Measurements from ENCODE around the gene SPI1.

The SPI1 gene

GRCh38 chr11:47400768-47401279, 22.5 kb upstream of the SPI1 start:
- no peak for DNase-seq (ENCODE audit: extremely low read depth, low read depth)
- TF ChIP-seq, protein P1, sequence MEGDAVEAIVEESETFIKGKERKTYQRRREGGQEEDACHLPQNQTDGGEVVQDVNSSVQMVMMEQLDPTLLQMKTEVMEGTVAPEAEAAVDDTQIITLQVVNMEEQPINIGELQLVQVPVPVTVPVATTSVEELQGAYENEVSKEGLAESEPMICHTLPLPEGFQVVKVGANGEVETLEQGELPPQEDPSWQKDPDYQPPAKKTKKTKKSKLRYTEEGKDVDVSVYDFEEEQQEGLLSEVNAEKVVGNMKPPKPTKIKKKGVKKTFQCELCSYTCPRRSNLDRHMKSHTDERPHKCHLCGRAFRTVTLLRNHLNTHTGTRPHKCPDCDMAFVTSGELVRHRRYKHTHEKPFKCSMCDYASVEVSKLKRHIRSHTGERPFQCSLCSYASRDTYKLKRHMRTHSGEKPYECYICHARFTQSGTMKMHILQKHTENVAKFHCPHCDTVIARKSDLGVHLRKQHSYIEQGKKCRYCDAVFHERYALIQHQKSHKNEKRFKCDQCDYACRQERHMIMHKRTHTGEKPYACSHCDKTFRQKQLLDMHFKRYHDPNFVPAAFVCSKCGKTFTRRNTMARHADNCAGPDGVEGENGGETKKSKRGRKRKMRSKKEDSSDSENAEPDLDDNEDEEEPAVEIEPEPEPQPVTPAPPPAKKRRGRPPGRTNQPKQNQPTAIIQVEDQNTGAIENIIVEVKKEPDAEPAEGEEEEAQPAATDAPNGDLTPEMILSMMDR (IDR thresholded peaks at IDR 0.05; ENCODE audit: low read depth, low read length): no peak

DNA sequence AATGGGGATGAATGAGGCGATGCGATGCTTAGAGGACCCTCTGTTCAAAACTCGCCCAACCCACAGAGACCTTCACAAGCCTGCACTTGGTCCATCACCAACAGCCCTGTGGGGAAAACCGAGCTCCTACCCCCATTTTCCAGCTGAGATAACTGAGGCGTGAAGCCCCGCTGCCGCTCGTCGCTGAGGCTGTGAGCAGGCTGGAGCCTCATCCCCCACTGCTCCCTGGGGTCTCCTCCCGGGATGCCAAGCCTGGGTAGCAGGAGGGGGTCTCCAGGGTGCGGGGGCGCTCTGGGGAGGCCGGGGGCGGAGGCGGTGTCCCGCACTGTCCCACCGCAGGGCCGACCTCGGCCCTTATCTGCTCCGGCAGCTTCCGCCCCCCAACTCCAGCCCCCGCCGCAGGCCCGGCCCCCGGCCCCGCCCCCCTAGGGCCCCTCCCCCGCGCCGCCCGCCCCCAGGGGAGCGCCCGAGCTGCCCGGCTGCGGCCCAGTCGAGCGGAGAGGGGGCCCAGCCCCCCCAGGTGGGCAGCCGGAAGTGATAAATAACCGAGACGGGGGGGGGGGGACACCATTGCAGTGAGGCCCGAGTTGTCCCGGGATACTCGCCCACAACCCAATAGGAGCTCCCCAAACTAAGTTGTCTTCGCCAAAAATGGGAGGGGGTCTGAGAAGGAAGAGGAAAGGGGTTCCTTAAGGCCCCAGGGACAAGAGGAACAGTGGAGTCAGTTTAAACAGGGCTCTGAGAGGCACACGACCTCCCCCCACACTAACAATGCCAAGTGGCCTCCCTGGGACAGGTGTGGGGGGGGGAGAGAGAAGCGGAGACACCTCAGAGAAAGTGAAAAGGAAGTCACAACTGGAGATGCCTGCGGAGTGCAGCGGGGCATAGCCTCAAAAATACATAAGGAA, 21.8 kb upstream of the SPI1 start:
- DNase-seq (ENCODE audit: extremely low read depth, low read depth): no peak
- TF ChIP-seq, protein P1 (IDR thresholded peaks at IDR 0.05; ENCODE audit: low read depth, low read length): no peak

- TF ChIP-seq, protein P1 (IDR thresholded peaks at IDR 0.05; ENCODE audit: low read depth, low read length): no peak
- DNase-seq (ENCODE audit: extremely low read depth, low read depth): no peak
Measured at GRCh38 chr11:47398551-47398950, 20.2 kb upstream of the SPI1 start.

GRCh38 chr11:47398011-47398410, 19.7 kb upstream of the SPI1 start:
- TF ChIP-seq, protein P1 (IDR thresholded peaks at IDR 0.05; ENCODE audit: low read depth, low read length): no peak
- no peak for DNase-seq (ENCODE audit: extremely low read depth, low read depth)

- DNase-seq (ENCODE audit: extremely low read depth, low read depth): no peak
- TF ChIP-seq, protein P1 (IDR thresholded peaks at IDR 0.05; ENCODE audit: low read depth, low read length): no peak
Measured at GRCh38 chr11:47396049-47396320, 17.6 kb upstream of the SPI1 start.

- no peak for DNase-seq (ENCODE audit: extremely low read depth, low read depth)
- TF ChIP-seq, protein P1 (IDR thresholded peaks at IDR 0.05; ENCODE audit: low read depth, low read length): no peak
Measured at GRCh38 chr11:47395223-47396048, 17.1 kb upstream of the SPI1 start.
